HEK293T (cell line): ENCODE measurements around the gene RTN3.

ENCODE experiments used
- BHLHE40 ChIP-seq: fragments of 450-650 bp; IDR thresholded peaks from 2 replicates; pipeline ENCODE4 v1.6.1; 2016; ENCODE audit warnings: mild to moderate bottlenecking, moderate library complexity, borderline replicate concordance
- CTBP1 ChIP-seq: fragments of 450-650 bp; IDR thresholded peaks from 2 replicates; pipeline ENCODE4 v1.6.1; 2016; ENCODE audit warnings: borderline replicate concordance
- ELF4 ChIP-seq: fragments of 450-650 bp; IDR thresholded peaks from 2 replicates; pipeline ENCODE4 v1.6.1; 2017; ENCODE audit warnings: antibody characterized with exemption
- FOXA1 ChIP-seq: fragments of 450-650 bp; IDR thresholded peaks from 2 replicates; pipeline ENCODE4 v1.6.1; 2016; ENCODE audit warnings: mild to moderate bottlenecking
- FOXK2 ChIP-seq: fragments of 450-650 bp; IDR thresholded peaks from 2 replicates; pipeline ENCODE4 v1.6.1; 2016; ENCODE audit warnings: mild to moderate bottlenecking
- FOXM1 ChIP-seq: fragments of 450-650 bp; IDR thresholded peaks from 2 replicates; pipeline ENCODE4 v1.6.1; 2017; ENCODE audit warnings: mild to moderate bottlenecking, borderline replicate concordance
- NFRKB ChIP-seq: fragments of 450-650 bp; IDR thresholded peaks from 2 replicates; pipeline ENCODE4 v1.6.1; 2016; ENCODE audit warnings: mild to moderate bottlenecking, moderate library complexity
- SP1 ChIP-seq: fragments of 450-650 bp; IDR thresholded peaks from 2 replicates; pipeline ENCODE4 v1.6.1; 2017
- SUZ12 ChIP-seq: fragments of 450-650 bp; IDR thresholded peaks from 2 replicates; pipeline ENCODE4 v1.6.1; 2016; ENCODE audit warnings: mild to moderate bottlenecking
- ZNF384 ChIP-seq: fragments of 450-650 bp; IDR thresholded peaks from 2 replicates; pipeline ENCODE4 v1.6.1; 2016
- TF ChIP-seq, protein P1 (sequence below): fragments of 450-650 bp; IDR thresholded peaks from 2 replicates; pipeline ENCODE4 v1.6.1; 2016

DNA sequence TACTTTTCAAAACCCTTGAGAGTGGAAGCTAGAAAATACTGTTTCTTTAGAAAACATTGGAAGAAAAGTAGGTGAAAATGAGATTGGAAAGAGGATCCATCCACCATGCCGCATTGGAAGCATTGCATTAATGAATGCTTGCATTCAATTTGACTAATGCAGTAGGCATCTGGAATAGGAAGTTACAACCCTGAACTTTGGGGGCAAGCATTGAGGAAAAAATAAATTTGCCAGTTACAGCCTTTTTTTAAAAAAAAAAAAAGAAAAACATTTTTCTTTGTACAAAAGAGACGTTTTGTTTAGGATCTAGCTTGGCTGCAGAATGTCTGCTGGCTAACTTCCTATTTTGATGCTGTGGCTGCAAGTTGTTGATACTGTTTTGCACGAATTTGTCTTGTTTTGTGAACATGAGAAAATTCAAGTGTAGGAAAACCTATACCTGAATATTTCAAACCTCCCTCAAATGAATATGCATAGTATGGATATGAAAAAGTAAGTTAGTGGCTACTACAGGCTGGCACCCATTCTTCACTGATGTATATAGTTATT, 28.1 kb downstream of the RTN3 start:
- no peak for TF ChIP-seq SP1
- TF ChIP-seq SUZ12, result no peak
- TF ChIP-seq FOXA1, result no peak
- TF ChIP-seq, protein P1, sequence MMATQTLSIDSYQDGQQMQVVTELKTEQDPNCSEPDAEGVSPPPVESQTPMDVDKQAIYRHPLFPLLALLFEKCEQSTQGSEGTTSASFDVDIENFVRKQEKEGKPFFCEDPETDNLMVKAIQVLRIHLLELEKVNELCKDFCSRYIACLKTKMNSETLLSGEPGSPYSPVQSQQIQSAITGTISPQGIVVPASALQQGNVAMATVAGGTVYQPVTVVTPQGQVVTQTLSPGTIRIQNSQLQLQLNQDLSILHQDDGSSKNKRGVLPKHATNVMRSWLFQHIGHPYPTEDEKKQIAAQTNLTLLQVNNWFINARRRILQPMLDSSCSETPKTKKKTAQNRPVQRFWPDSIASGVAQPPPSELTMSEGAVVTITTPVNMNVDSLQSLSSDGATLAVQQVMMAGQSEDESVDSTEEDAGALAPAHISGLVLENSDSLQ, result no peak
- no peak for TF ChIP-seq CTBP1
- TF ChIP-seq FOXM1, result no peak
- TF ChIP-seq ZNF384, result no peak
- TF ChIP-seq ELF4, result no peak
- no peak for TF ChIP-seq FOXK2
- no peak for TF ChIP-seq NFRKB
- no peak for TF ChIP-seq BHLHE40
